ENCODE data around the gene SPTBN1. TPM values are rescaled to one million over a fixed set of nuclear protein-coding genes. Genes with fewer than 3 reads are reported as not detected.

The SPTBN1 gene
- total and polyA plus RNA-seq, 2 of the 13 experiments (the other 11 are each of a cell fraction or from before 2014, with no cell fraction given), result 123 to 299 TPM

DNA sequence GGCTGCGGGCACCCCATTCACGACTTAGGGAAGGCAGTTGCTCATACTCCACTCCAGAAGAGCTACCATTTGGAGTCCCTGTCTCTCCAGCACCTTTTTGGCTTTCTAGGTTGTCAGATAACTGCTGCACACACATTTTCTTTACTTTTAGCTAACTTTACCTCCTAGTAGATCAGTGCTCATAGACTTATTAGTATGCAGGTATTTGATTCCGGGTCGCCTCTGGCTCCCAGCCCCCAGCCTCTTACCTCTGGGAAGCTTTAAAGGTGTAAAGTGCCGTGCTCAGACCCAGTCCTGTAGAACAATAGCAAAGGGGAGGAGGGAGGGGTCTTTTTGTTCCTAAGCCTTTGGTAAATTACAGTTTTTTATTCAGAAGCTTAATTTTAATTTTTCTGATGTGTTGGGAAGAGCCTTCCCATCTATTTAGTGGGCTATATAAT, 102.9 kb downstream of the SPTBN1 start:
- intact Hi-C loops (cut with micrococcal nuclease; ENCODE audit: unreplicated experiment) (loop anchor here (2.0 to 5.0 kb wide), 2 partner anchors 26 to 73 kb away; no protein-coding TSS in a partner anchor), in situ Hi-C loops (cut with HindIII; ENCODE audit: extremely low pct_ligation_motif_present, low pct_unique_long_range_greater_than_20kb) (no loop called here)
- Histone ChIP-seq H3K36me3 (replicated peaks in 1 of 2; ENCODE audit: control insufficient read depth in 1 of 2, insufficient read depth in 2 of 2, low read length in 2 of 2) (peaks cover 0 to 9% of the 10 kb centered on the region in 2 experiments; a peak in 3 of 5 replicates), H3K79me2 (ENCODE audit: insufficient read depth, low read length) (peaks cover 94% of the 10 kb centered on the region), H3K4me2 (ENCODE audit: low read depth, low read length) (peak overlapping the region; percentile 91), H2AFZ (ENCODE audit: low read length) (no peak overlapping the region), H3K9ac (ENCODE audit: insufficient read depth, low read depth, low read length) (peak overlapping the region; percentile 98), H3K9me3 (ENCODE audit: low read length) (no peaks in the 10 kb centered on the region), H3K4me1 (ENCODE audit: insufficient read depth, low read length) (peaks cover 67% of the 10 kb centered on the region), H3K27me3 (ENCODE audit: control insufficient read depth in 1 of 2, insufficient read depth in 2 of 2, low read length in 2 of 2) (no peaks in the 10 kb centered on the region; a peak in 1 of 5 replicates), H4K20me1 (ENCODE audit: insufficient read depth, low read length) (peaks cover 37% of the 10 kb centered on the region), H3K4me3 (replicated peaks in 1 of 3; ENCODE audit: insufficient read depth in 1 of 3, low read depth in 2 of 3, low read length in 3 of 3) (peak overlapping the region; percentile 86 to 99 (median 91)), H3K27ac (ENCODE audit: extremely low read length, insufficient read depth, low read length) (peak overlapping the region; percentile 93)
- FAIRE-seq, result no peak
- ChIA-PET POLR2A (interaction anchor here (0.7 to 7.5 kb wide), 22 partner anchors 9 to 452 kb away, joined by 3 to 108 read pairs (median 6); no protein-coding TSS in a partner anchor), CTCF (ENCODE audit: low intra/inter-chr PET ratio, low total read pairs) (interaction anchor here (1.5 kb wide), 1 partner anchor 36 kb away, joined by 7 read pairs; no protein-coding TSS in a partner anchor)
- WGBS (ENCODE audit: low lambda C conversion rate), result 0% methylated on average over 3 of the region's 5 CpGs
- ATAC-seq, result peak; percentile 5
- no peak for DNase-seq (ENCODE audit: low spot score)
- no TSS peak for BruUV-seq (replicated peaks)
- no peak for TF ChIP-seq ISL2 (CRISPR knock-in tag; IDR thresholded peaks at IDR 0.05)
- no peak for TF ChIP-seq RBAK (CRISPR knock-in tag; IDR thresholded peaks at IDR 0.05)
- no peak for TF ChIP-seq ZNF776 (CRISPR knock-in tag; IDR thresholded peaks at IDR 0.05)
- peak; percentile 2; the same call in 1 of the 2 replicates for TF ChIP-seq ZBTB42 (CRISPR knock-in tag; IDR thresholded peaks at IDR 0.05)
- 0 out of 2 replicates have a peak, but pooled peaks have one; percentile 7 for TF ChIP-seq ZFAT (CRISPR knock-in tag; conservative IDR thresholded peaks at IDR 0.05)
- TF ChIP-seq ZEB1 (IDR thresholded peaks at IDR 0.05; ENCODE audit: insufficient replicate concordance, low read depth), result no peak
- TF ChIP-seq ZNF253 (CRISPR knock-in tag; IDR thresholded peaks at IDR 0.05; ENCODE audit: borderline replicate concordance), result no peak
- 0 out of 2 replicates have a peak, but pooled peaks have one; percentile 0 for TF ChIP-seq POLR2G (IDR thresholded peaks at IDR 0.05; ENCODE audit: low read depth, low read length)
- peak; percentile 33; the same call in 1 of the 2 replicates for TF ChIP-seq ZBTB8A (CRISPR knock-in tag; IDR thresholded peaks at IDR 0.05; ENCODE audit: borderline replicate concordance, low read depth)
- no peak for TF ChIP-seq ZNF3 (CRISPR knock-in tag; IDR thresholded peaks at IDR 0.05)
- no peak for TF ChIP-seq ZNF260 (CRISPR knock-in tag; IDR thresholded peaks at IDR 0.05; ENCODE audit: borderline replicate concordance, low read depth)
- 0 out of 2 replicates have a peak, but pooled peaks have one; percentile 3 for TF ChIP-seq FOXJ3 (CRISPR knock-in tag; IDR thresholded peaks at IDR 0.05; ENCODE audit: borderline replicate concordance)
- TF ChIP-seq ZNF232 (CRISPR knock-in tag; IDR thresholded peaks at IDR 0.05; ENCODE audit: borderline replicate concordance), result 0 out of 2 replicates have a peak, but pooled peaks have one; percentile 25
- TF ChIP-seq SNAPC2 (CRISPR knock-in tag; IDR thresholded peaks at IDR 0.05), result no peak
- TF ChIP-seq ZBTB3 (CRISPR knock-in tag; IDR thresholded peaks at IDR 0.05; ENCODE audit: borderline replicate concordance, low read depth), result 0 out of 2 replicates have a peak, but pooled peaks have one; percentile 0
- 0 out of 2 replicates have a peak, but pooled peaks have one; percentile 34 for TF ChIP-seq ZNF557 (CRISPR knock-in tag; IDR thresholded peaks at IDR 0.05)
- 0 out of 2 replicates have a peak, but pooled peaks have one; percentile 5 for TF ChIP-seq ELF4 (CRISPR knock-in tag; IDR thresholded peaks at IDR 0.05; ENCODE audit: borderline replicate concordance)
- TF ChIP-seq NR1H2 (CRISPR knock-in tag; IDR thresholded peaks at IDR 0.05; ENCODE audit: borderline replicate concordance, low read depth), result no peak
- TF ChIP-seq HDAC1 (CRISPR knock-in tag; IDR thresholded peaks at IDR 0.05), result no peak
- 0 out of 2 replicates have a peak, but pooled peaks have one; percentile 46 for TF ChIP-seq ZNF503 (CRISPR knock-in tag; IDR thresholded peaks at IDR 0.05)
